Measurements from ENCODE around the gene LHFPL2.

The LHFPL2 gene

GRCh38 chr5:78565395-78565794 lies 83.2 kb downstream of the LHFPL2 start:
- no peak for DNase-seq

GRCh38 chr5:78563621-78564020 lies 85.0 kb downstream of the LHFPL2 start:
- no peak for DNase-seq

GRCh38 chr5:78562714-78563330 lies 85.8 kb downstream of the LHFPL2 start:
- DNase-seq = no peak

GRCh38 chr5:78562001-78562400 lies 86.6 kb downstream of the LHFPL2 start:
- no peak for DNase-seq

- DNase-seq = no peak
Observed at GRCh38 chr5:78561261-78561660, 87.3 kb downstream of the LHFPL2 start.

- DNase-seq = no peak
Observed at GRCh38 chr5:78560000-78560855, 88.3 kb downstream of the LHFPL2 start.

- no peak for DNase-seq
Observed at GRCh38 chr5:78557601-78558000, 91.0 kb downstream of the LHFPL2 start.

GRCh38 chr5:78555870-78556269 lies 92.7 kb downstream of the LHFPL2 start:
- DNase-seq = no peak

- no peak for DNase-seq
Observed at GRCh38 chr5:78554670-78555069, 93.9 kb downstream of the LHFPL2 start.

GRCh38 chr5:78553580-78554353 lies 94.8 kb downstream of the LHFPL2 start:
- no peak for DNase-seq

GRCh38 chr5:78552729-78553342 lies 95.7 kb downstream of the LHFPL2 start:
- no peak for DNase-seq

- DNase-seq = no peak
Observed at GRCh38 chr5:78550891-78551290, 97.7 kb downstream of the LHFPL2 start.

GRCh38 chr5:78549043-78549442 lies 99.5 kb downstream of the LHFPL2 start:
- DNase-seq = no peak

GRCh38 chr5:78547731-78548615 lies 100.6 kb downstream of the LHFPL2 start:
- DNase-seq = peak; percentile 23

- no peak for DNase-seq
Observed at GRCh38 chr5:78547183-78547582, 101.4 kb downstream of the LHFPL2 start.

GRCh38 chr5:78546276-78546996 lies 102.1 kb downstream of the LHFPL2 start:
- no peak for DNase-seq

GRCh38 chr5:78545406-78545805 lies 103.2 kb downstream of the LHFPL2 start:
- no peak for DNase-seq

GRCh38 chr5:78544561-78545201 lies 103.9 kb downstream of the LHFPL2 start:
- no peak for DNase-seq

GRCh38 chr5:78543916-78544315 lies 104.7 kb downstream of the LHFPL2 start:
- no peak for DNase-seq

- no peak for DNase-seq
Observed at GRCh38 chr5:78543292-78543691, 105.3 kb downstream of the LHFPL2 start.

GRCh38 chr5:78542321-78542840 lies 106.2 kb downstream of the LHFPL2 start:
- DNase-seq = no peak
